Osteocyte (in vitro differentiated cells): ENCODE measurements around the gene RAD1. TPM values are rescaled to one million over a fixed set of nuclear protein-coding genes. Genes with fewer than 3 reads are reported as not detected.

Experiments used
- DNase-seq: peaks from one replicate; pipeline ENCODE4 v3.0.0; 2021; ENCODE audit warnings: mixed read lengths; ENCODE audit not compliant: unreplicated experiment; ENCODE audit errors: extremely low spot score
- H3K27ac Mint-ChIP-seq: one replicate; pipeline ENCODE4 v1.8.0; 2021; ENCODE audit warnings: mild to moderate bottlenecking, mixed read lengths; ENCODE audit not compliant: unreplicated experiment
- H3K27me3 Mint-ChIP-seq: one replicate; pipeline ENCODE4 v1.8.0; 2021; ENCODE audit warnings: mixed read lengths; ENCODE audit not compliant: unreplicated experiment
- H3K36me3 Mint-ChIP-seq: one replicate; pipeline ENCODE4 v1.8.0; 2021; ENCODE audit warnings: mixed read lengths; ENCODE audit not compliant: unreplicated experiment
- H3K4me1 Mint-ChIP-seq: one replicate; pipeline ENCODE4 v1.8.0; 2021; ENCODE audit warnings: mixed read lengths; ENCODE audit not compliant: unreplicated experiment
- H3K4me3 Mint-ChIP-seq: one replicate; pipeline ENCODE4 v1.8.0; 2021; ENCODE audit warnings: mild to moderate bottlenecking, moderate library complexity, mixed read lengths; ENCODE audit not compliant: unreplicated experiment
- H3K9me3 Mint-ChIP-seq: one replicate; pipeline ENCODE4 v1.8.0; 2021; ENCODE audit warnings: mixed read lengths; ENCODE audit not compliant: unreplicated experiment
- total RNA-seq: library from RNA; stranded (reverse); gene quantifications from 2 replicates; pipeline ENCODE4 v1.2.1, GENCODE V29; 2021
- TF ChIP-seq, protein P1 (sequence below): fragments of 200-600 bp; sonication (generic); IDR thresholded peaks from 2 replicates; pipeline ENCODE4 v1.5.0; 2021; ENCODE audit warnings: antibody characterized with exemption, mild to moderate bottlenecking, moderate library complexity

The RAD1 gene
- total RNA-seq, 1 donor from 2014 or later: 19.5 TPM

DNA sequence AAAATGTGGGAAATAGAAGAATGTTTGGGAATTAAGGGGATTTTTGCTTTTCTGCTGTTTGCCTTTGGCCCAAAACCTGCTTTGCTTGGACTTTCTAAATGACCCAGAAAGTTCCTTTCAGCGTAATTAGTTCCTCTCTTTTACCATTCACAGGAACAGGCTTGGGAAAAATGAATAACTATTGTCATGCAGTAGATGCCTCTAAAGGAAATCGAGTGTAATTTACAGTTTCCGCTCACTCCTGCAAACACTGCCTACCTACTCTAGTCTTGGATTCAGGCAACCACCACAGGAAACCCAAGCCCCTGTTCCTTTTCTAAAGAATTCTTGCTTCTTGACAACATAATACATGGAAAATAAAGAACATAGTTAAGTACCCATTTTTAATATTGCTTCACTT, 51.4 kb downstream of the RAD1 start:
- Mint-ChIP-seq H3K36me3 (no peaks in the 10 kb centered on the region), H3K27me3 (no peaks in the 10 kb centered on the region), H3K4me3 (no peak overlapping the region), H3K27ac (no peak overlapping the region), H3K4me1 (peaks cover 12% of the 10 kb centered on the region), H3K9me3 (no peaks in the 10 kb centered on the region)
- TF ChIP-seq, protein P1, sequence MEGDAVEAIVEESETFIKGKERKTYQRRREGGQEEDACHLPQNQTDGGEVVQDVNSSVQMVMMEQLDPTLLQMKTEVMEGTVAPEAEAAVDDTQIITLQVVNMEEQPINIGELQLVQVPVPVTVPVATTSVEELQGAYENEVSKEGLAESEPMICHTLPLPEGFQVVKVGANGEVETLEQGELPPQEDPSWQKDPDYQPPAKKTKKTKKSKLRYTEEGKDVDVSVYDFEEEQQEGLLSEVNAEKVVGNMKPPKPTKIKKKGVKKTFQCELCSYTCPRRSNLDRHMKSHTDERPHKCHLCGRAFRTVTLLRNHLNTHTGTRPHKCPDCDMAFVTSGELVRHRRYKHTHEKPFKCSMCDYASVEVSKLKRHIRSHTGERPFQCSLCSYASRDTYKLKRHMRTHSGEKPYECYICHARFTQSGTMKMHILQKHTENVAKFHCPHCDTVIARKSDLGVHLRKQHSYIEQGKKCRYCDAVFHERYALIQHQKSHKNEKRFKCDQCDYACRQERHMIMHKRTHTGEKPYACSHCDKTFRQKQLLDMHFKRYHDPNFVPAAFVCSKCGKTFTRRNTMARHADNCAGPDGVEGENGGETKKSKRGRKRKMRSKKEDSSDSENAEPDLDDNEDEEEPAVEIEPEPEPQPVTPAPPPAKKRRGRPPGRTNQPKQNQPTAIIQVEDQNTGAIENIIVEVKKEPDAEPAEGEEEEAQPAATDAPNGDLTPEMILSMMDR: no peak
- DNase-seq: no peak

- Mint-ChIP-seq H3K27ac (no peak overlapping the region), H3K36me3 (no peaks in the 10 kb centered on the region), H3K27me3 (peaks cover 12% of the 10 kb centered on the region), H3K9me3 (no peaks in the 10 kb centered on the region), H3K4me3 (no peak overlapping the region), H3K4me1 (peaks cover 5% of the 10 kb centered on the region)
- no peak for DNase-seq
- TF ChIP-seq, protein P1: no peak
These were observed 56.1 kb downstream of the RAD1 start for GRCh38 chr5:34859253-34859652.

GRCh38 chr5:34858790-34859189, 56.5 kb downstream of the RAD1 start:
- TF ChIP-seq, protein P1: no peak
- Mint-ChIP-seq H3K9me3 (no peaks in the 10 kb centered on the region), H3K36me3 (no peaks in the 10 kb centered on the region), H3K27me3 (peaks cover 12% of the 10 kb centered on the region), H3K4me1 (peaks cover 5% of the 10 kb centered on the region), H3K4me3 (no peak overlapping the region), H3K27ac (no peak overlapping the region)
- no peak for DNase-seq

GRCh38 chr5:34857894-34858293, 57.4 kb downstream of the RAD1 start:
- no peak overlapping the region for H3K27ac Mint-ChIP-seq
- no peak for DNase-seq
- H3K27me3 Mint-ChIP-seq: peaks cover 12% of the 10 kb centered on the region
- TF ChIP-seq, protein P1: no peak
- H3K4me3 Mint-ChIP-seq: no peak overlapping the region
- no peaks in the 10 kb centered on the region for H3K9me3 Mint-ChIP-seq
- no peaks in the 10 kb centered on the region for H3K36me3 Mint-ChIP-seq
- H3K4me1 Mint-ChIP-seq: no peaks in the 10 kb centered on the region

DNA sequence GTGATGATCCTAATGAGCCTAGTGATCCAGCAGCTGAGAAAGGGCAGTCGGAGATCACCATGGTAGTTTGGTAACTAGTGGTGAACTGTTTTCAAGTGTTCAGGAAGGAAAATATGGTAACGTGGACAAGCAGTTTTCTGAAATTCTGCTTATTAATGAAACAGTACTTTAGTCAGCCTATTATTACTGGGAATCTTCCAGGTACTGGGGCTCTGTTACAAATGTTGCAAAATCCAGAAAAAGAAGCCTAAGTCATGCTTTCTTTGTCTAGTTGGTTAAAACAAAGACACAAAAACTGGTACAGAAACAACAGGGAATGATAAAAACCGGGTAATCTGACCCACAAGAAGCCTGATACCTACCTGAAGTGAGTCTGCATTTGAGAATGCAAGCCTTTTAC, 58.1 kb downstream of the RAD1 start:
- TF ChIP-seq, protein P1: no peak
- Mint-ChIP-seq H3K36me3 (no peaks in the 10 kb centered on the region), H3K4me1 (no peaks in the 10 kb centered on the region), H3K9me3 (no peaks in the 10 kb centered on the region), H3K27me3 (peaks cover 12% of the 10 kb centered on the region), H3K27ac (no peak overlapping the region), H3K4me3 (no peak overlapping the region)
- DNase-seq: no peak

Other genes starting within 250 kb of the RAD1 start
- gene TTC23L, start 76.3 kb downstream of the RAD1 start, total RNA-seq: 0.59 TPM in 1 of 2 replicates, not detected in the other
- 18.7 and 20.2 TPM in 2 replicates for gene BRIX1, start 207 bp upstream of the RAD1 start, total RNA-seq
- gene DNAJC21, start 14.1 kb upstream of the RAD1 start, total RNA-seq: 37.5 and 39.5 TPM in 2 replicates
- gene AGXT2, start 132.4 kb upstream of the RAD1 start, total RNA-seq: not detected in 2 replicates